Left kidney (tissue), 8 donors: ENCODE results near the gene GPR82. TPM values are rescaled to one million over a fixed set of nuclear protein-coding genes. Genes with fewer than 3 reads are reported as not detected.
"Not testable (repeated sequence)": the region's sequence is repeated elsewhere in the genome, so short reads cannot be mapped to it uniquely, and the experiment has no call there.

Experiments
- DNase-seq: peaks from one replicate; pipeline ENCODE4 v3.0.0-alpha.2; 2013
- long read RNA-seq, 8 donors: transcript quantifications; one replicate each; lab custom pipeline, GENCODE V29; 2026
- polyA plus RNA-seq: library from polyadenylated mRNA; unstranded; fragments of 120-200 nt; gene quantifications from one replicate; pipeline ENCODE4 v1.2.1, GENCODE V29; 2013; ENCODE audit not compliant: insufficient read length

Gene GPR82, protein sequence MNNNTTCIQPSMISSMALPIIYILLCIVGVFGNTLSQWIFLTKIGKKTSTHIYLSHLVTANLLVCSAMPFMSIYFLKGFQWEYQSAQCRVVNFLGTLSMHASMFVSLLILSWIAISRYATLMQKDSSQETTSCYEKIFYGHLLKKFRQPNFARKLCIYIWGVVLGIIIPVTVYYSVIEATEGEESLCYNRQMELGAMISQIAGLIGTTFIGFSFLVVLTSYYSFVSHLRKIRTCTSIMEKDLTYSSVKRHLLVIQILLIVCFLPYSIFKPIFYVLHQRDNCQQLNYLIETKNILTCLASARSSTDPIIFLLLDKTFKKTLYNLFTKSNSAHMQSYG
- 0.25 TPM for polyA plus RNA-seq
- long read RNA-seq, donor 1 = 0 reads
- long read RNA-seq, donor 2 = 0 reads
- long read RNA-seq, donor 3 = 0 reads
- long read RNA-seq, donor 4 = 0 reads
- long read RNA-seq, donor 5, partial matches to known transcripts = 0 of 2 reads
- long read RNA-seq, donor 5, other reads (novel, unspliced or antisense) = 0 of 2 reads
- long read RNA-seq, donor 6 = 0 reads
- long read RNA-seq, donor 7 = 0 reads
- long read RNA-seq, donor 8 = 0 reads

- DNase-seq = no peak
Observed at GRCh38 chrX:41723826-41724225, at the start of gene GPR82. Gene GPR82 (plus strand): TSS chrX:41724181. CDS start chrX:41727027, 2,846 bp downstream.

GRCh38 chrX:41676361-41676760 is 47.6 kb upstream of the GPR82 start:
- not testable (repeated sequence) for DNase-seq

DNA sequence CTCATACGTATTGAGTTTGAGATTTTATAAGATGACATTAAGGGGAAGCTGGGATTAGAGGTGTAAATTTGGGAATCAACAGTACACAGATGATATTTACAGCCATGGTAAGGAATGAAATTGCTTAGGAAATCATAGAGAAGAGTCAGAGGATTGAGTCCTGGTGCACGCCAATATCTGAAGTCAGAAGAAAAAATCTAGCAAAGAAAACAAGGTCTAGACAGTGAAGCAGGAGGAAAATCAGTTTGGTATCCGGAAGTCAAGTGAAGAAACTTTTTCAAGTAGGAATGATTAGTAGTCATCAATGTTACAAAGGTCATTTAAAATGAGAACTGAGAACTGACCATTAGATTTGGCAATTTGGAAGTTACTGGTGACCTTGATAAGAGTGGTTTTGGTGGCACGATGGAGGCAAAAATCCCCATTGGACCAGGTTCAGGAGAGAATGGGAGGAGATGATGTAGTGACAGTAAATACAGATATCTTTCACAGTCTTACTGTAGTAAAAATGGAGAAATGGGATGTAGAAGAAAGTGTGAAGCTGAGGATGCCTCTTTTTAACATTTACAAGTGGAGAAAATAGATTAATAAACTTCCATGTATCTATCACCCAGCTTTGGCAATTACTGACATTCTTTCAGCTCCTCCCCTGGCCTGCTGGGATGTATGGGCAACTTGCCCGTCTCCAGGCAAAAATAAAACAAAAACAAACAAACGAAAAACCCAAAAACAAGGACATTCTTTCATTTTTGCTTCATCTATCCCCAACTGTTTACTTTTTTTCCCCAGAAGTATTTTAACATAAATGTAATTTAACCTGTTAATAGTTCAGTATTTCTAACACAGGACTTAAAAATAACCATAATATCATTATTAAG is 46.6 kb upstream of the GPR82 start:
- no peak for DNase-seq

DNA sequence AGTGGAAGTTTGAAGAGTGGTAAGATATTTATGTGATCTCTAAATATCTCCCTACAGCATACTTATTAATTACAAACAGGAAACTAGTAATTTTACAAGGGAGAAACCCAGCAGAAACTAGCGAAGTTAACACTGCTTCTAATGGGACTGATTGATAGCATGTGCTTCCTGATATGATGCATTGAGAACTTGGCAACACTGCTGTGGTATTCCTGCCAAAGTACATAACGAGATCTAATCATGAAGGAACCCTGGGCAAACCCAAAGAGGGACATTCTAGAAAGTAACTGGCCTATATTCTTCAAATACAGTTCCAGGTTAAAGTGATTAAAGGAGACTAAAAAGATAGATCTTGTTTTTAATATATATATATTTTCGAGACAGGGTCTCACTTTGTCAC is 39.8 kb upstream of the GPR82 start:
- DNase-seq = no peak

DNA sequence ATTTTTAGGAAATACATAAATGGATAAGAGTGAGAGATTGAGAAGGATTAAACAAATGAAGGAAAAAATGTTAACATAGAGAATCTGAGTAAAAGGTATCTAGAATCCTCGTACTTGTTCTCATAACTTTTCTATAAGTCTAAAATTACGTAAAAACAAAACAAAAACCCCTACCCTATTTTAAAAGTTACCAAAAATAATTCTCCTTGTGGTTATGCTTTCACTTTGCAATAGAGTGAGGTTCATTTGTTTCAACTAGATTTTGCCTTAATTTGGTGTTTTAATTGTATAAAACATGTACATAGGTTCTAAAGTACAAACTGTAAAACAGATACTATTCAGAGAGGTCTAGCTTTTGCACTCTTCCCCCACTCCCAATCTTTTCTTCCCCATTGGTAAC is 39.0 kb upstream of the GPR82 start:
- no peak for DNase-seq

DNA sequence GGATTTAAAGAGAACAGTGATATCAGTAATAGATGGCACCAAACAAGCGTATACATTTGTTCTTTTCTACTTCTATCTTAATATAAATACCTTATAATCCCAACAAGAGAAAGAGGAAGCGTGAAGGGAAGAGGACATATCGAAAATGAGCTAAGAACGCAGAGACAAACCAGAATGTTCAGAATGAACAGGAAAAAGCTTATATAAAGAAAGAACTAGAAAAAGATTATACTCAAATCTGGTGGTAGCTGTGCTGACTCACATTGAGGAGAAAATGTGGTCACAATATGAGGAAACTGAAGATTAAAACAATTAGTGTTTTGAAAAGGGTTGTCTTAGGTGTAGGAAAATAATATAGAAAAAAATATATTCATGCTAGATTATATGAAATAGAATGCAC is 37.2 kb upstream of the GPR82 start:
- DNase-seq = no peak

GRCh38 chrX:41688156-41688555 is 35.8 kb upstream of the GPR82 start:
- DNase-seq = no peak

GRCh38 chrX:41688835-41689234 is 35.1 kb upstream of the GPR82 start, which contains the start of gene GPR34:
Gene GPR34 (plus strand): TSS chrX:41688973. CDS start chrX:41695634, 6,661 bp downstream.
- DNase-seq = no peak

DNA sequence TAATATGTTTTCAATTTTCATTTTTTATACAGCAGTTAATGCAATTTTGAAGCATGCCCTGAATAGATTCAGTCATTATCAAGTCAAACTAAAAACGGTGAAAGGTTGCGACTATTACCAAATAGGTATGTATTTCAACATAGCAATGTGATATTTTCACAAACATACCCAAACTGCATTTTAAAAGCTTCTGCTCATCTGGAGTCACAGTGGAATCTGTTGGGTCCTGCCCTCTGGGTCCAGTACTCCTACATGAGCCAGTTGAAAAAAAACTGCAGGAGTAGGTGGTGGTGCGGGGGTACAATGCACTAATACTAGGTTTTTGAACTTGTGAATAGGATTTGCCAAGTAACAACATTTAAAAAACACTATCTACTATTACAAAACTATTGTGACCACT is 34.3 kb upstream of the GPR82 start:
- DNase-seq = no peak

DNA sequence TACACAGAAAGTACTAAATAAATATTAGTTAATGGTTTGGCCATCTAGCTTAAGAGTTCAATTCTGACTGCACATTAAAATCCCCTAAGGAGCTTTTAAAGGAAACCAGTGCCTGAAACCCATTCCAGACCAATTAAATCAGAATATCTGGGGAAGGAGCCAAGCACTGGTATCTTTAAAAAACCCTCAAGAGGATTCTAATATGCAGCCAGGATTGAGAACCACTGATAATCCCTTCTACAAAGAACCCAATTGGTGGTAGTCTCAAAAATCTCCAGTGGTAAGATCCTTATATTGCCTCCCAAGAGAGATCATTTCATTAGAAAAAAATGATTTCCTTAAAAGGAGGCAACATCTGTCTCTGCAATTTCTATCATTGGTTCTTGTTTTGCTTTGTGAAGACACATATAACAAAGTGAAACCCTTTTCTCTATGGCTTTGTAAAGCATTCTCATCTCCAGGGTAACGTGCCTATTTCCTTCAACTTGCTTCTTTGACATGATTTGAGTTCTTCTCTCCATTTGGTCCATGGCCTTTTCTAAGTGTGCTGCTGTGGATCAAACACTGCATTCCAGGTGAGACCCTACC is 31.7 kb upstream of the GPR82 start:
- no peak for DNase-seq

DNA sequence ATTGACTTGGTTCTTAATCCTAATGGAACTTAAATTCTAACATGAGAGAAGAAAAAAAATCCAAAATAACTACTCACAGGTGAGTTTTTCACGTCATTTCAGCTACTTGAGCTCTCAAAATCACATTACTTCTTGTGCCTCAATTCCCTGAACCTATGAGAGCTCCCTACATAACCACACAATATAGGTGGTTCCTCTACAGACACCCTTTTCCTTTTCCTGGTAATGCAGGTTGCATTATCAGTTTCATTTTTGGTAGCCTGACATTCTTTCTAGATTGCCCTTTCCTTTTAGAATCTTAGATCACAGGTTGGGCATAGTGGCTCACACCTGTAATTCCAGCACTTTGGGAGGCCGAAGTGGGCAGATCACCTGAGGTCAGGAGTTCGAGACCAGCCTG is 31.0 kb upstream of the GPR82 start:
- DNase-seq = no peak

DNA sequence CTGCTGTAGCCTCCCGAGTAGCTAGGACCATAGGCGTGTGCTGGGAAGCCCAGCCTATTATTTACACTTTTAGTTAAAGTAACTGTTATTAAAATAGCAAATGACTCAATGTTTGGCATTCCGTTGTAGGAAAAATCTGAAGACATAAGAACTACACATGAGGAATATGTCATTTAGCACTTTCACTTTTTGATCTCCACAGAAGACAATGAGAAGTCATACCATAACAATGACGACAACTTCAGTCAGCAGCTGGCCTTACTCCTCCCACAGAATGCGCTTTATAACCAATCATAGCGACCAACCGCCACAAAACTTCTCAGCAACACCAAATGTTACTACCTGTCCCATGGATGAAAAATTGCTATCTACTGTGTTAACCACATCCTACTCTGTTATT is 28.6 kb upstream of the GPR82 start:
- DNase-seq = no peak

DNA sequence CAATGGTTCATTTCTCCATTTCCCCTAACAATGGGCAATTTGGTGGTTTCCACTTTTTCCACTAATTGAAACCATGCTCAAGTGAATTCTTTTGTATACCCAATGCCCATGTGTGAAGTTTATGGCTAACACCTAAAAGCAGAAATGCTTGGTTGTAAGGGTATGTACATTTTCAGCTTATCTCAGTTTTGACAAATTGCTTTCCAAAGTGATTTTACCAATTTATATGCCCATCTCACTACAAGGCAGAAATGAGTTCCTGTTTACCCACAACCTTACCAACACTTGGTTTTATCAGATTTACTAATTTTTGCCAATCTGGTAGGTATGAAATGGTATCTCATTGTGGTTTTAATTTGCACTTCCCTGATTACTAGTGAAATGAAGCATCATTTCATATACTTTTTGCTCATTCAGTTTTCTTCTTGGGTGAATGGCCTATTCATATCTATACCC is 20.4 kb upstream of the GPR82 start:
- no peak for DNase-seq

GRCh38 chrX:41705042-41705441 is 18.9 kb upstream of the GPR82 start:
- no peak for DNase-seq

- DNase-seq = no peak
Observed at GRCh38 chrX:41705680-41706374, 18.2 kb upstream of the GPR82 start.

DNA sequence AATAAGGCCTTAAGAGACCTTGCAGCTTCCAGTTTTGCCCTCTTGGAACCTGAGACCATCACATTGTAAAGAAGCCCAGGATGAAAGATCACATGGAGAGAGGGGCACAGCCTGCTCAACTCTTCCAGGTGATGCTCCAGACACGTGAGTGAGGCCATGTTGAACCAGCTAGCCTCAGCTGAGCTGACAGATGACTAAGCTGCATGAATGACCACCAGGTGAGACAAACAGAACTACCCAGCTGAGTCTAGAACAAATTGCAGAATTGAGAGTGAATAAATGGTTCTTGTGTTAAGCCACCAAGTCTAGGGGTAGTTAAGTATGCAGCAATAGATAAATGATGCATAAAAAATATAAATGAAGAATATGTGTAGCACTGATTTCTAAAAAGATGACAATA is 16.8 kb upstream of the GPR82 start:
- DNase-seq = no peak

GRCh38 chrX:41708486-41708885 is 15.5 kb upstream of the GPR82 start:
- DNase-seq = no peak

- DNase-seq = no peak
Observed at GRCh38 chrX:41711021-41711667, 12.8 kb upstream of the GPR82 start.

DNA sequence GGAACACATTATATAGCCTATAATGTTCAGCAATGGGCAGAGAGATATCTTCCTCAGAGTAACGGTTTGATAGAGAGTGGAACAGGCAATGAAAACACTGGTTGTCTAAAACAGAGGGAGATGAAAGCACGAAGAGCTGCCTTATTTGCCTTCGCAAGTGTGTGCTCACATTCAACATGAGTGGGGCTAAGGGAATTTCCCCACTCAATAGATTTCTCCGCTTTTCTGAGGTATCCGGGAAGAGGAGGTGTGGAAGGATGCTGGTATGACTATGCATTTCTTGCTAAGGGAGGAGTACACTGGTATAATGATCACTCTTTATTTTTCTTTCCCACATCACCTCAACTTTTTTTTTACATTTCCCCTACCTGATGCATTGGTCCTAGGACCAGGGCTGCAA is 7.8 kb upstream of the GPR82 start:
- no peak for DNase-seq

DNA sequence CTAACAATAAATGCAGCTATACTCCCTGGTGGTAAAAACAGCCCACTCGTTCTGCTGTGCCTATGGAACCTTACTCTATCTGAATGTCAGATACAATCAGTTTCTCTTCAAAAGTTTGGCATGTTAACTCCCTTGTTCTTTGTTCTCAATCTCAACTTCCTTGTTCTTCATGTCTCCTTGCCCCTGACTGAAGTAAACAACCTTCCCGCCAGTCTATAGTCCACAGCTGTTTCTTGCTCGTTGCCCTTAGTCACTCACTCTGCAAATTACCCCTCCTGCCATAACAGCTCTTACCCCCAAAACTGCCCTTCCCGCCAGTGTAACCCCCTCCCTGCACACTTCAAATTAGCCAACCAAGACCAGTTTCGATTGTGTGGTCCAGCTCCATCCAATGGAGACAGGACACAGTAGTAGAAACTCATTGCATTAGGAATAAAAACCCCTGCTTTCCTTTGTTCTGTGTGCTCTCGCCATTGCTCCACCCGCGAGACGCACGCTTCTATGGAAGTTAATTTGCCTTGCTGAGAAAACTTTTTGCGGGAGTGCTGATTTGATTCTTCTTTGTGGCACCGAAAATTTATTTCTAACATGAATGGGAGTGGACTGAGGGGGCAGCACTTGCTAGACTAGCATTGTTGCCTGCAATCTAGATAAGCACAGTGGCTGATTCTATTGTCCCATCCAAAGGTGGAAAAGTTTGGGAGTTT is 7.1 kb upstream of the GPR82 start:
- no peak for DNase-seq
